Panc1 (cell line): ENCODE results near the gene CSTPP1. TPM values are rescaled to one million over a fixed set of nuclear protein-coding genes. Genes with fewer than 3 reads are reported as not detected.

Experiments used
- ATAC-seq: fragments of 200-7000 bp; cut with Tn5 transposase; 2 replicates; pipeline ENCODE4 v1.9.1; 2020; ENCODE audit warnings: mild to moderate bottlenecking, moderate library complexity
- BruUV-seq: library from RNA; stranded (reverse); fragments of 400-500 nt; replicated peaks from 2 replicates; lab custom pipeline; 2021; lab: Mats Ljungman, UMichigan
- CTCF ChIA-PET: fragments of 300-600 bp; sonication (Branson Sonifier 250); formaldehyde crosslinking; loops from one replicate; lab custom pipeline; 2022; ENCODE audit warnings: antibody characterized with exemption; lab: Charles Lee
- POLR2A ChIA-PET: fragments of 300-600 bp; sonication (Branson Sonifier 250); formaldehyde crosslinking; loops from one replicate; lab custom pipeline; 2022; ENCODE audit warnings: antibody characterized with exemption; lab: Charles Lee
- DNase-seq: peaks from one replicate; pipeline ENCODE4 v3.0.0-alpha.2; 2010; ENCODE audit warnings: low read depth, low spot score
- H3K27ac ChIP-seq: 2 replicates; pipeline ENCODE4 v1.5.1; 2011; ENCODE audit warnings: mild to moderate bottlenecking, low read length, inconsistent platforms
- H3K27me3 ChIP-seq: fragments of 200-500 bp; sonication (Bioruptor generic); 2 replicates; pipeline ENCODE4 v1.6.0; 2014; ENCODE audit warnings: low read length, inconsistent platforms; ENCODE audit not compliant: control insufficient read depth, insufficient read depth
- H3K36me3 ChIP-seq: fragments of 200-500 bp; sonication (Bioruptor generic); 2 replicates; pipeline ENCODE4 v1.5.1; 2014; ENCODE audit warnings: inconsistent platforms, mild to moderate bottlenecking, low read length, moderate library complexity; ENCODE audit not compliant: control insufficient read depth, insufficient read depth
- H3K4me1 ChIP-seq: 2 replicates; pipeline ENCODE4 v1.5.1; 2011; ENCODE audit warnings: inconsistent platforms, mild to moderate bottlenecking, low read length, moderate library complexity; ENCODE audit not compliant: control insufficient read depth, insufficient read depth
- H3K4me3 ChIP-seq, 2 experiments: 2 replicates each; pipeline ENCODE4 v1.5.1; 2011 to 2012; ENCODE audit warnings: low read depth in 2 of 2, low read length in 2 of 2, mild to moderate bottlenecking in 2 of 2, inconsistent platforms in 1 of 2, moderate library complexity in 1 of 2
- H3K9me3 ChIP-seq: fragments of 200-500 bp; sonication (Bioruptor generic); 2 replicates; pipeline ENCODE4 v1.5.1; 2014; ENCODE audit warnings: low read depth, mild to moderate bottlenecking, inconsistent platforms, low read length, moderate library complexity; ENCODE audit not compliant: control insufficient read depth, insufficient read depth
- CTCF ChIP-seq: fragments of 450-650 bp; IDR thresholded peaks from 2 replicates; pipeline ENCODE4 v1.5.1; 2017; ENCODE audit warnings: mild to moderate bottlenecking
- POLR2AphosphoS5 ChIP-seq: IDR thresholded peaks from 2 replicates; pipeline ENCODE4 v1.6.1; 2012; ENCODE audit warnings: mild to moderate bottlenecking, low read depth, low read length, moderate library complexity
- REST ChIP-seq, 2 experiments: IDR thresholded peaks; 2 replicates each; pipeline ENCODE4 v1.6.1; 2011 to 2012; ENCODE audit warnings: low read depth in 2 of 2, control low read depth in 1 of 2, low read length in 1 of 2, mild to moderate bottlenecking in 1 of 2, moderate library complexity in 1 of 2; ENCODE audit not compliant: insufficient read depth in 1 of 2
- SIN3A ChIP-seq: IDR thresholded peaks from 2 replicates; pipeline ENCODE4 v1.6.1; 2012; ENCODE audit warnings: low read depth, mild to moderate bottlenecking, low read length, moderate library complexity, borderline replicate concordance; ENCODE audit not compliant: insufficient read depth
- TCF7L2 ChIP-seq: IDR thresholded peaks from 2 replicates; pipeline ENCODE4 v1.6.1; 2011; ENCODE audit warnings: mild to moderate bottlenecking, low read depth, low read length, inconsistent platforms
- in situ Hi-C: cut with HindIII; loops from 2 replicates; pipeline ENCODE4 v1.10.0; 2016; ENCODE audit warnings: low sequenced_read_pairs, low pct_unique_long_range_greater_than_20kb
- intact Hi-C: fragments of 100-400 bp; cut with micrococcal nuclease; formaldehyde crosslinking; loops from one replicate; pipeline ENCODE4 v1.10.0; 2022; ENCODE audit not compliant: unreplicated experiment
- total RNA-seq: library from RNA; stranded (reverse); gene quantifications from one replicate; pipeline ENCODE4 v1.2.1, GENCODE V29; 2021; ENCODE audit not compliant: unreplicated experiment

The CSTPP1 gene
- total RNA-seq, 1 experiment from 2014 or later = 29.0 TPM

- Histone ChIP-seq H3K27ac (no peak overlapping the region), H3K4me1 (peaks cover 7% of the 10 kb centered on the region; the same call in 1 of the 2 replicates), H3K9me3 (no peaks in the 10 kb centered on the region), H3K27me3 (no peaks in the 10 kb centered on the region), H3K36me3 (no peaks in the 10 kb centered on the region), H3K4me3 (no peak overlapping the region)
- no TSS peak for BruUV-seq
- intact Hi-C loops = no loop called here
- TF ChIP-seq SIN3A (no peak), TCF7L2 (no peak), POLR2AphosphoS5 (no peak), REST (IDR thresholded peaks at IDR 0.05; ENCODE audit: insufficient read depth in 1 of 2, low read depth in 2 of 2, low read length in 1 of 2) (no peak), CTCF (no peak)
- ATAC-seq = no peak
- ChIA-PET CTCF (no interaction called here), POLR2A (no interaction called here)
- DNase-seq = no peak
- in situ Hi-C loops = no loop called here
Observed at GRCh38 chr11:46982797-46983452, 46.4 kb downstream of the CSTPP1 start.

DNA sequence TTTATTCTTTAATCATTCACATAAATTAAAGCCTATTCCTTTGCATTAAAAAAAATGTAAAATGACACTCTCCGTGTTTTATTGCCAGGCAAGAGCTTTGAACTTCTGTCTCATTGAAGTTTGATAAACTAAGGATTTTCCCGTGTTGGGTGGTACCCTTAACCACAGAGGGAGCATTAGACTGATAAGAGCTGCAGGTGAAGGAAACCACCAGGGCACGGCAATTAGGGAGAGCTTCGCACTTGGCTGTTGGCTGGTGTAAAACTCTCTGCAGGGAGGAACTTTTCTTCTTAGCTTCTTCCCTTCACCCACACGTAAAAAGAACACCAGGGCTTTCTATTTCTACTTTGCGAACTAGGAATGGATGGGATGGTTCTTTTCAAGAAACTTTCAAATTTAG, 47.0 kb downstream of the CSTPP1 start:
- intact Hi-C loops = no loop called here
- no TSS peak for BruUV-seq
- H3K9me3 ChIP-seq = no peaks in the 10 kb centered on the region
- no peak overlapping the region for H3K4me3 ChIP-seq
- DNase-seq = no peak
- ChIA-PET CTCF (no interaction called here), POLR2A (no interaction called here)
- no peaks in the 10 kb centered on the region for H3K27me3 ChIP-seq
- TF ChIP-seq REST (IDR thresholded peaks at IDR 0.05; ENCODE audit: insufficient read depth in 1 of 2, low read depth in 2 of 2, low read length in 1 of 2) (no peak), CTCF (no peak), TCF7L2 (no peak), SIN3A (no peak), POLR2AphosphoS5 (no peak)
- in situ Hi-C loops = no loop called here
- ATAC-seq = no peak
- no peaks in the 10 kb centered on the region for H3K36me3 ChIP-seq
- peaks cover 7% of the 10 kb centered on the region; the same call in 1 of the 2 replicates for H3K4me1 ChIP-seq
- H3K27ac ChIP-seq = no peak overlapping the region
